Mucosa of stomach (tissue), 1 donor: ENCODE measurements around the gene TCF7.

Experiments used
- H3K27me3 ChIP-seq: one replicate; pipeline ENCODE4 v1.7.0; 2013; ENCODE audit warnings: mild to moderate bottlenecking, low read length; ENCODE audit not compliant: control insufficient read depth, insufficient read depth
- H3K36me3 ChIP-seq: one replicate; pipeline ENCODE4 v1.7.0; 2013; ENCODE audit warnings: low read length; ENCODE audit not compliant: control insufficient read depth, insufficient read depth
- H3K4me1 ChIP-seq: one replicate; pipeline ENCODE4 v1.7.0; 2013; ENCODE audit warnings: mild to moderate bottlenecking, low read length; ENCODE audit not compliant: control insufficient read depth, insufficient read depth
- H3K4me3 ChIP-seq: one replicate; pipeline ENCODE4 v1.7.0; 2013; ENCODE audit warnings: low read length
- H3K9ac ChIP-seq: one replicate; pipeline ENCODE4 v1.7.0; 2013; ENCODE audit warnings: mild to moderate bottlenecking, low read length, moderate library complexity
- H3K9me3 ChIP-seq: one replicate; pipeline ENCODE4 v1.7.0; 2013; ENCODE audit warnings: mild to moderate bottlenecking, low read length, moderate library complexity; ENCODE audit not compliant: control insufficient read depth
- donor health status: Pancreatic carcinoma.

The TCF7 gene

DNA sequence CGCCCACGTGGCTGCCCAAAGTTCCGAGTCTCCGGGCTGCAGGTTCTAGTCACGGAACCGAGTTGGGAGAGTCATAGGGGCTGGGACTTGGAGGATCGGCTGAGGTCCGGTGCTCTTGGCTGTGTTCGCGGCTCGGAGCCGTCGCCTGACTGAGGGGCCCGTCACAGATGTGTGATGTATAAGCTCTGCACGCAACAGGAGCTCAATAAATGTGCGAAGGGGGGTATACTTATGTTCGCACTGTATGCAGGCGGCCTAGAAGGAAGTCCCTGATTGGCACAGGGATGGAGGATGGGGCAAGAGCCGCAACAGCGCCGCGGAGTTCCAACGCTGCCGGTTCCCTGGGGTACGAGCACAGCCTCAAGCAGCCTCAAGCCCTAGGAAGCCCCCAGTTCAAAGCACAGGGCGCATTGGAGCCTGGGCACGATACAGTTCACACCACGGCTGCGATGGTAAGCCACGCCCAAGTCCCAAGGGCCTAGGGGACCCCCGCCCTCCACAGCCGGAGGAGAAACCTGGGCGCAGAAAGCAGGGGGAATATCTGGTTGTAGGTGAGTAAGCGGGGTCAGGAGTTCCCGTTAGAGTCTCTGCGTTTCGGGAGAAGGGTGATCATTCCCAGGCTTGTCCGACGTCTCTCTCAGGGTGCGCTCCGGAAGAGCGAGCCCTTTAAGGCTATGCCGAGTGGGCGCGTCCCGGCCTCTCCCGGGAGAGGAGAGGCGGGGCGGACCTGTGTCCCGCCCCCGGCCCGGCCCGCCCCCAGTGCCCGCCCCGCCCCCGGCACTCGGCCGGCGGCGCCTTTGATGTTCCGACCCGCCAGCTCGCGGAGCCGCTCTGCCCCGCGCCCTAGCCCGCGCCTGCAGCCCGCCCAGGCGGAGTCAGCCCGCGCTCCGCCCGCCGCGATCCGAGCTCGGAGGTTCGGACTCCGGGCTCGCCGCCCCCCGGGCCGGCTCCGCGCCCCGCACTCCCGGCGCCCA lies at the start of gene TCF7:
TSS of gene TCF7 (plus strand) at position 780 of the 974 bp plus-strand sequence. CDS start 226 bp downstream, outside the sequence.
- Histone ChIP-seq H3K9me3 (no peaks in the 10 kb centered on the region), H3K9ac (peak within 1 kb of the TSS; percentile 67), H3K4me3 (peak within 1 kb of the TSS; percentile 64), H3K36me3 (no peaks in the 10 kb centered on the region), H3K4me1 (peaks cover 10% of the 10 kb centered on the region), H3K27me3 (peaks cover 16% of the 10 kb centered on the region)

DNA sequence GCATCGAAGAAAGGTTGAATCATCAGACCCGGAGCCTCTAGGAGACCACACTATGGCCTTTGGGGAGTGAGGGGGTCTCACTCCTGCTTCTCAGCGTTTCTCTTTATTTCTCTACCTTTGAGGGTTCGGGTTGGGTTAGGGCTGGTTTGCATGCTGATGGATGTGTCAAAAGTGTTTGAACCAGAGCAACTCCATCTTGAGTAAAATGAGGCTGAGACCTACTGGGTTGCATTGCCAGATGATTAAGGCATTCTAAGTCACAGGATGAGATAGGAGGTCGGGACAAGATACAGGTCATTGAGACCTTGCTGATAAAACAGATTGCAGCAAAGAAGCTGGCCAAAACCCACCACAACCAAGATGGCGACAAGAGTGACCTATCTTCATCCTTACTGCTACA lies 44.9 kb upstream of the TCF7 start:
- Histone ChIP-seq H3K36me3 (no peaks in the 10 kb centered on the region), H3K9me3 (no peaks in the 10 kb centered on the region), H3K9ac (no peak overlapping the region), H3K4me1 (peaks cover 6% of the 10 kb centered on the region), H3K27me3 (peaks cover 5% of the 10 kb centered on the region), H3K4me3 (no peak overlapping the region)

DNA sequence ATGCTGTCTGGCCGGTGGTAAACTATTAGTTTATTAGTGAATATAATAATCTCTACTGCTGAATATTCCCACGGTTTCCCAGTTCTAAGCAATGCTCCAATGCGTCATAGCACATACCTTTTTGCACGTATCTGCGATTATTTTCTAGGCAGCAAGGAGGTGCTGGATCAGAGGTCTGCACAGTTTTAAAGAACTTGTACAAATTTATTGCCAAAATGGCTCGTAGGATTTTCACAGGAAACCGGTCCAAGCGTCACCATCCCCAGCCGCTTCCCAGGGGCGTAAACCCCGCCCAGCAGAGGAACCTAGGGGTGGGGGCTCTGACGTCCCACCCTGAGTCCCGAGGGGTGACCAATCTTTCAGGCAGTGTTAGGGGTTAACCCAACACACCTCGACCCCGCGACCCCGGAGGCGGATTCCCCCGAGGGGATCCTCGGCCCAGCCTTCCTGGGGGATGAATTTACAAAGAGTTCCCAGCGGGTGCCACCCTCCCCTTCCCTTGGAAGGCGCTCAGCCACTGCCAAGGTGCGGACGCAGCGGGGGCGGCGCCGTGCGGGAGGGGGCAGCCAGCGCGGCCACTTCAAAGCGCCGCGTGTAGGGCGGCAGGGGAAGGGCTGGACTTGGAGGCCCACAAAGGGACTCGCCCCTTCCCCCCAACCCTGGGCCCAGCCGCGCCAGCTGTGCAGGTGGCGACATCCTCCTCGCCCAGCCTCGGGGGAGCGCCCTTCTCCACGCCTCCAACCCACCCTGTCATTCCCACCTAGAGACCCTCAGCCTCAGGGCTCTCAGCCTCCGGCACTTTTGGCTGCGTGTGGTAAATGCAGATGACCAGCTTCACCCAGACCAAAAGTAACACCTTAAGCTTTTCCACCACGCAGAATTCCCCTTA lies 43.5 kb upstream of the TCF7 start:
- H3K27me3 ChIP-seq = peaks cover 5% of the 10 kb centered on the region
- no peak overlapping the region for H3K4me3 ChIP-seq
- peak overlapping the region; percentile 60 for H3K9ac ChIP-seq
- H3K4me1 ChIP-seq = peaks cover 6% of the 10 kb centered on the region
- H3K9me3 ChIP-seq = no peaks in the 10 kb centered on the region
- no peaks in the 10 kb centered on the region for H3K36me3 ChIP-seq

DNA sequence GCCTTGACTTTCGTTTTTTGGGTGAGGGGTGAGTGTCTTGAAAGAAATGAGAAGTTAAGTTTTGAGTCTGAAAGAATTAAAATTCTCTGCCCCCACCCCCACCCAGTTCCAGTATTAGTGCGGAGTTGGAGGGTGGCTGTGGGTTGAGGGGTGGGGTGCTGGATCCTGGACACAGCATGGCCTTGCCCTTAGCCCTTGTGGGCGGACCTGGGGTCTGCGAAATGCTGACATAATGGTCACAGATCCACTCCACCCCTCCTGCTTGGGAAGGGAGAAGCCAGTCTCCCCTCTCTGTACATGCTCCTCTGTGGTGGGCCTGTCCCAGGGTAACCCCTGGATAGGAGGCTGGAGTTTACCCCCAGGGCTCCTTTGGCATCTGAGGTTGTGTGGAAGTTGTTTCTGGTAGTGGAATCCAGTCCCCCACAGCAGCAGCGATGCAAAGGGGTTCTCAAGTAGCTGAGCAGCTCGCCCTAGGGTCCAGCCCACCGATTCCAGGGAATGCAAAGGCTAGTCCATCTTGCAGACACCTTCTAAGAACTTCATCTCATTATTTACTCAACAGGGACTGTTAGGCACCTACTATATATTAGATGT lies 42.8 kb upstream of the TCF7 start:
- Histone ChIP-seq H3K9me3 (no peaks in the 10 kb centered on the region), H3K36me3 (no peaks in the 10 kb centered on the region), H3K4me3 (no peak overlapping the region), H3K4me1 (peaks cover 6% of the 10 kb centered on the region), H3K9ac (no peak overlapping the region), H3K27me3 (peaks cover 5% of the 10 kb centered on the region)

DNA sequence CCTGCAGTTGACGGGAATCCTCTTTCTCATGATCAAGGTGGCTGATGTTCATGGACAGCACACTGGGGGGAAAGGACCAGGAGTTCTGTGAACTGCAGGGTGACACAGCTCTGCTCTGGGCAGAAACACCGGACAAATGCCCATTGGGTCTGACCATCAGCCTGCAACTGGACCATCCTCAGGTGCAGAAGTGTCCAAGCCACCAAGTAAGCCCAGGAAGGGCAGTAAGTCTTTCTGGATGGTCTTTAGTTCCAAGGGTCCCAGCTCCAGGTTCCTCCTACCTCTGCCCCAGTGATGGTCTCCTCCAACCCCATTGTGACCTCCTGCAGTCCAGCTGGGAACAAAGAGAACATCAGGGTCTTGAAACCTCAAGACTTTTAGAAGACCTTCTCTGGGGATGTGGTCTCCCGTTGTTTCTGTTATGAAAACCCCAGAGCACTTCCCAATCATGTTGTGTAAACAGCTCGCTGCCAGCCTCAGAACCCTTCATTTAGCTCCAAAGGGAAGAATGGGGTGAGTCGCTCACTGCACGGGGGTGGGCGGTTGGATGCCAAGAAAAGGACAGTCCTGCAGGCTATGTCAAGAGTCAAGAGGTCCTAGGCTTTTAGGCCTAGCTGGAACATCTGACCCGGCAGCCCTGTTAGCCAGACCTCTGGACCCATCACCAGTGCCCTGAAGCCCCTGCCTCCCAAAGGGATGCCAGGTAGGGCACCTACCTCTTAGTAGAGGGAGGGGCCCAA lies 41.8 kb upstream of the TCF7 start:
- Histone ChIP-seq H3K27me3 (peaks cover 5% of the 10 kb centered on the region), H3K36me3 (no peaks in the 10 kb centered on the region), H3K9me3 (no peaks in the 10 kb centered on the region), H3K4me1 (peaks cover 6% of the 10 kb centered on the region), H3K9ac (no peak overlapping the region), H3K4me3 (no peak overlapping the region)

DNA sequence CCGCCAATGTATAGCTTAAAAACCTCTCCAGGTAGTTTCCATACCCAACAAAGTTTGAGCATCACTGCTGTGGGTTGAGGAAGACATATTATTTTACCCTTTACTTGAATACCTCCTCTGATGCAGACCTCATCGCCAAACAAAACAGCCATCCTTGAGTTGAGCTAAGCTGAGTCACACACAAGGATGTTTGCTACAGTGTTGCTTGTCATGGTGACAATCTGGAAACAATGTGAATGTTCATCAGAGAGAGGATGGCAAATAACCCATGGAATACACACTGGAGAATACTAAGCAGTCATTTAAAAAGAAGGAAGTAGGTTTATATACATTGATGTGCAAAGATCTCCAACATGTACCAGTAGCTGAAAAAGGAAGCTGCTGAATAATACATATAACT lies 41.1 kb upstream of the TCF7 start:
- Histone ChIP-seq H3K36me3 (no peaks in the 10 kb centered on the region), H3K9me3 (no peaks in the 10 kb centered on the region), H3K4me3 (no peak overlapping the region), H3K9ac (no peak overlapping the region), H3K27me3 (peaks cover 5% of the 10 kb centered on the region), H3K4me1 (peaks cover 6% of the 10 kb centered on the region)

DNA sequence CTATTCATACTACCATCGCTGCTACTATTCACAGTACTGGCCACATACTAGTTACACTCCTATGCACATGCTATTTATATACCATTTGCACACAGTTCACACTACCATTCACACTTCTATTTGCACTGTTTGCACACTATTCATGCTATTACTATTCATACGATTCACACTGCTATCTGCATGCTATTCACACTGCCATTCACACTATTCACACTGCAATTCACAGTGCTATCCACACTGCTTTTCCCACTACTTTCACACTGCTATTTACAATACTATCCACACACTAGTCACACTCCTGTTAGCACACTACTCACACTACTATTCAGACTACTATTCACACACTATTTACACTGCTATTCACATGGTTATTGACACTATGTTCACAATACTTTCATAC lies 39.4 kb upstream of the TCF7 start:
- Histone ChIP-seq H3K4me1 (peaks cover 6% of the 10 kb centered on the region), H3K9me3 (no peaks in the 10 kb centered on the region), H3K36me3 (no peaks in the 10 kb centered on the region), H3K9ac (no peak overlapping the region), H3K27me3 (peaks cover 5% of the 10 kb centered on the region), H3K4me3 (no peak overlapping the region)

DNA sequence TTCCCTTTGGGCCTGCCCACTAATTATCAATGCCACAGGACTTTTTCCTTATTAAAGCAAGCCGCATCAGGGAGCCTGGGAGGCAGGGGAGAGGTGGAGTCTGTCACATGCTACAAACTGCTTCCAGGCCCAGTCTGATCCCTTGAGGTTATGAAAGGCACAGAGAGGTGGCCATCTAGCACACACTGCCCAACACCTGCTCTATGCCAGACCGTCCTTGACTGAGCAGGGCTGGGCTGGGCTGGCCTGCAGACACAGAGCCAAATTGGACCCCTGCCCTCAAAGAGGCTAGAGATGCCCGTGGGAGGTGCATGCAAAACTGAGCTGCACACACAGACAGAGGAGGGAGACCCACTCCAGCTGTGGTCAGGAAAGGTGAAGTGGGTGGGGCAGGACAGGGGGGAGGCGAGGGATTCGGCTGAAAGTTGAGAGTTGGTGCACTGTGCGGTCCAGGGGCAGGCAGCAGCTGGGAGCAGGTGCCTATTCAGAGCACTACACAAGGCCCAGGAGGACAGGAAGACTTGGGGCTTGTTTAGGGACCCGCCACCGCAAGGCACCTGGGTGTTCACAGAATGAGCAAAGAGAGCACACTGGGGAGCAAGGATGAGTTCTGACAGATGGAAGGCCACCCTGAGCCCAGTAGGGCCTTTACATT lies 36.4 kb upstream of the TCF7 start:
- H3K4me3 ChIP-seq = no peak overlapping the region
- H3K9ac ChIP-seq = no peak overlapping the region
- no peaks in the 10 kb centered on the region for H3K27me3 ChIP-seq
- H3K4me1 ChIP-seq = no peaks in the 10 kb centered on the region
- H3K9me3 ChIP-seq = no peaks in the 10 kb centered on the region
- no peaks in the 10 kb centered on the region for H3K36me3 ChIP-seq

DNA sequence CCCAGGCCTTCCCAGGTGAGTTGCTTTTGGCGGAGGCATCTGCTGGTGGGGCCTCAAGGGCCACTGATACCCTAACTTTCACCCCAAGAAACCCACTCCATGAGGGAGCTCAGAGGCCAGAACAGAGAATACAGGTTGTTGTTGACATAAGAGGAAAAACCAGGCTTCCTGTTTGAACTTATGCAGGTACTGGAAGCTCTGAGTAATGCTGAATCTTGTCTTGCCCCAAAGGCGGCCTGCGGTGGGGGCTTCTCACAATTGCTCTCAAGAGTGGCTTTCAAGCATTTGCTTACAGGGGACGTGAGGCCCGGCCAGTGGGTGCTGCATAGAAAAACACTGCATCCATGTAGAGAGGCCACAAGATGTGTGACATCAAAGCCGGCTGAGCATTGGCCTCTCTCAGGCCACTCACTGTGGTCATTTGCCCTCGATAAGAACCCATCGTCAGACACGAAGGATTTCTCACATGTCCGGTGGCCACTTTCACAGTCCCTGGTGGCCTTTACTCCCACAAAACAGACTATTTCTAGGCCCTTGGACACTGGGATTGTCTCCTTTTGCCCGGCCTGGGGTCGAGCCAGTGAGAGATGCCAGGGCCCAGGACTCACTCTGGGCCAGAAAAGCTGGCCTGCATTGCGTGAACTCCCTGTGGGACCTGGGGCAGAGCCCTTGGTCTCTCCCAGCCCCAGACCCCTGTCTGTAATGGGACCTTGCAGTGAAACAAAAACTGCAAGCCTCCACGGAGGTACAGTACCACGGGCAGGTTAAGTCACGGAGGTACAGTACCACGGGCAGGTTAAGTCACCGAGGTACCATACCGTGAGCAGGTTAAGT lies 34.5 kb upstream of the TCF7 start:
- no peaks in the 10 kb centered on the region for H3K27me3 ChIP-seq
- H3K9me3 ChIP-seq = no peaks in the 10 kb centered on the region
- H3K4me3 ChIP-seq = no peak overlapping the region
- H3K9ac ChIP-seq = no peak overlapping the region
- no peaks in the 10 kb centered on the region for H3K4me1 ChIP-seq
- no peaks in the 10 kb centered on the region for H3K36me3 ChIP-seq

DNA sequence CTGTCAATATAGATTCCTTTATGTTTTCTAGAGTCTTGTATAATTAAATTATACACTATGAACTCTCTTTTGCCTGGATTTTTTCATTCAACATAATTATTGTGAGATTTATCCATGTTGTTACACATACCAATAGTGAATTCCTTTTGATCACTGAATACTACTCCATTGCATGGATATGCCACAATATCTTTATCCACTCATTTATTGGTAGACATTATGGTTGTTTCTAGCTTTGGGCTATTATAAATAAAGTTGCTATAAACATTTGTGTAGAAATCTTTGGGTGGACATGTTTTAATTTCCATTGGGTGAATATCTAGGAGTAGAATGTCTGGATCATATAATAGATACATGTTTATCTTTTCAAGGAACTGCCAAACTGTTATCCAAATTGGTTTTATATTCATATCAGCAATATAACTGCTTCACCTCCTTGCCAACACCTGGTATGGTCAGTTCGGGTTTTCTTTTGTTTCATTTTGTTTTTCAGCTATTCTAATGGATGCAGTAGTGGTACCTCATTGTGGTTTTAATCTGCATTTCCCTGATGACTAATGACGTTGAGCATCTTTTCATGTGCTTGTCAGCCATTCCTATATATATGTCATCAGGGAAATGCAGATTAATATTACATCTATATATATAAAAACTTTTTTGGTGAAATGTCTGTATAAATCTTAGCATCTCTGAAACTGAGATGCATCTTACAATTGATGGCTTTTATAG lies 32.1 kb upstream of the TCF7 start:
- Histone ChIP-seq H3K4me1 (no peaks in the 10 kb centered on the region), H3K9ac (no peak overlapping the region), H3K4me3 (no peak overlapping the region), H3K36me3 (no peaks in the 10 kb centered on the region), H3K27me3 (no peaks in the 10 kb centered on the region), H3K9me3 (no peaks in the 10 kb centered on the region)
